Hepatocyte (in vitro differentiated cells): Measurements from ENCODE around the gene GFER.

ENCODE experiments used
- CTCF ChIP-seq: fragments of 200-600 bp; sonication (generic); IDR thresholded peaks from 2 replicates; pipeline ENCODE4 v1.5.1; 2016; ENCODE audit warnings: antibody characterized with exemption, mild to moderate bottlenecking; ENCODE audit not compliant: poor library complexity
- EZH2 ChIP-seq: fragments of 200-600 bp; sonication (generic); IDR thresholded peaks from 2 replicates; pipeline ENCODE4 v1.6.1; 2016; ENCODE audit warnings: antibody characterized with exemption, mild to moderate bottlenecking, borderline replicate concordance
- EZH2phosphoT487 ChIP-seq: fragments of 200-600 bp; sonication (generic); IDR thresholded peaks from one replicate; pipeline ENCODE4 v1.6.1; 2018; ENCODE audit warnings: antibody characterized with exemption, mild to moderate bottlenecking, low read depth, moderate library complexity; ENCODE audit not compliant: unreplicated experiment, severe bottlenecking

GRCh38 chr16:2016407-2016922, 32.5 kb downstream of the GFER start:
- TF ChIP-seq CTCF (peak; percentile 35), EZH2 (no peak), EZH2phosphoT487 (no peak)
